SK-N-SH treated with all-trans-retinoic acid at 6 μM for 48 hours (cell line): Measurements from ENCODE around the gene ELOVL5.
"Not testable (repeated sequence)": the region's sequence is repeated elsewhere in the genome, so short reads cannot be mapped to it uniquely, and the experiment has no call there.

ENCODE experiments used
- BACH2 ChIP-seq: fragments of 250-450 bp; sonication (Bioruptor Pico); IDR thresholded peaks from 2 replicates; pipeline ENCODE4 v1.9.0; 2021; ENCODE audit warnings: mild to moderate bottlenecking, borderline replicate concordance
- CREB5 ChIP-seq: fragments of 250-450 bp; sonication (Bioruptor Pico); IDR thresholded peaks from 2 replicates; pipeline ENCODE4 v1.5.1; 2020; ENCODE audit warnings: low read depth, mild to moderate bottlenecking, moderate library complexity
- CSDC2 ChIP-seq: fragments of 250-450 bp; sonication (Bioruptor Pico); IDR thresholded peaks from 2 replicates; pipeline ENCODE4 v1.5.0; 2020; ENCODE audit warnings: mild to moderate bottlenecking, moderate library complexity
- CSRNP3 ChIP-seq: fragments of 250-450 bp; sonication (Bioruptor Pico); IDR thresholded peaks from 2 replicates; pipeline ENCODE4 v1.5.1; 2021; ENCODE audit warnings: mild to moderate bottlenecking, moderate library complexity
- ESRRG ChIP-seq: fragments of 250-450 bp; sonication (Bioruptor Pico); IDR thresholded peaks from 2 replicates; pipeline ENCODE4 v1.6.1; 2021; ENCODE audit warnings: mild to moderate bottlenecking
- GLIS3 ChIP-seq: fragments of 250-450 bp; sonication (Bioruptor Pico); IDR thresholded peaks from 2 replicates; pipeline ENCODE4 v1.5.0; 2020; ENCODE audit warnings: mild to moderate bottlenecking, moderate library complexity
- OSR1 ChIP-seq: fragments of 250-450 bp; sonication (Bioruptor Pico); IDR thresholded peaks from 2 replicates; pipeline ENCODE4 v1.8.0; 2022; ENCODE audit warnings: moderate library complexity, mild to moderate bottlenecking, inconsistent platforms
- PATZ1 ChIP-seq: fragments of 250-450 bp; sonication (Bioruptor Pico); IDR thresholded peaks from 2 replicates; pipeline ENCODE4 v1.8.0; 2020; ENCODE audit warnings: mild to moderate bottlenecking, moderate library complexity, borderline replicate concordance
- RARB ChIP-seq: fragments of 250-450 bp; sonication (Bioruptor Pico); IDR thresholded peaks from 2 replicates; pipeline ENCODE4 v1.8.0; 2021; ENCODE audit warnings: mild to moderate bottlenecking, moderate library complexity
- TOX ChIP-seq: fragments of 250-450 bp; sonication (Bioruptor Pico); IDR thresholded peaks from 2 replicates; pipeline ENCODE4 v1.8.0; 2021; ENCODE audit warnings: mild to moderate bottlenecking, moderate library complexity, borderline replicate concordance
- ZNF565 ChIP-seq: fragments of 450-650 bp; formaldehyde crosslinking; conservative IDR thresholded peaks from 2 replicates; pipeline ENCODE4 v1.5.0; 2020; ENCODE audit warnings: low read depth, mild to moderate bottlenecking, moderate library complexity
- ZNF8 ChIP-seq: fragments of 450-650 bp; formaldehyde crosslinking; IDR thresholded peaks from 2 replicates; pipeline ENCODE4 v1.5.0; 2020; ENCODE audit warnings: mild to moderate bottlenecking, moderate library complexity

- not testable (repeated sequence) for TF ChIP-seq OSR1, ESRRG, RARB, GLIS3, TOX, CSRNP3, PATZ1, CREB5, ZNF565, CSDC2, BACH2, ZNF8 (CRISPR knock-in tag)
Observed at GRCh38 chr6:53317299-53317698, 31.5 kb downstream of the ELOVL5 start.
